Measurements from ENCODE around the gene U2AF2.
"Not testable (repeated sequence)": the region's sequence is repeated elsewhere in the genome, so short reads cannot be mapped to it uniquely, and the experiment has no call there.

Gene U2AF2

DNA sequence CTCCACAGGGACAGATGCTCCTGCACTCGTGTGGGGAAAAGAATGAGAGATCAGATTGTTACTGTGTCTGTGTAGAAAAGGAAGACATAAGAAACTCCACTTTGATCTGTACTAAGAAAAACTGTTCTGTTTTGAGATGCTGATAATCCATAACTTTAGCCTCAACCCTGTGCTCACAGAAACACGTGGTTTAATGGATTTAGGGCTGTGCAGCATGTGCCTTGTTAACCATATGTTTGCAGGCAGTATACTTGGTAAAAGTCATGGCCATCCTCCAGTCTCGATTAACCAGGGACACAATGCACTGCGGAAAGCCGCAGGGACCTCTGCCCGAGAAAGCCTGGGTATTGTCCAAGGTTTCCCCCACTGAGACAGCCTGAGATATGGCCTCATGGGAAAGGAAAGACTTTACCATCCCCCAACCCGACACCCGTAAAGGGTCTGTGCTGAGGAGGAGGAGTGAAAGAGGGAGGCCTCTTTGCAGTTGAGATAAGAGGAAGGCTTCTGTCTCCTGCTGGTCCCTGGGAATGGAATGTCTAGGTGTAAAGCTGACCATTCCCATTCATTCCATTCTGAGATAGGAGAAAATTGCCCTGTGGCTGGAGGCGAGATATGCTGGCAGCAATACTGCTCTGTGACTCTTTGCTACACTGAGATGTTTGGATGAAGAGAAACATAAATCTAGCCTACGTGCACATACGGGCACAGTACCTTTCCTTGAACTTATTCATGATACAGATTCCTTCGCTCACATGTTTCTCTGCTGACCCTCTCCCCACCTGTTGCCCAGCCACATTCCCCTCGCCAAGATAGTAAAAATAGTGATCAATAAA lies 63.3 kb downstream of the U2AF2 start:
- not testable (repeated sequence) for H3K4me1 Mint-ChIP-seq; H3K27ac Mint-ChIP-seq (ENCODE audit: low read depth); ATAC-seq (replicated peaks; ENCODE audit: extremely low read depth, poor library complexity, severe bottlenecking); DNase-seq (ENCODE audit: low spot score in 2 of 2); H3K36me3 Mint-ChIP-seq (ENCODE audit: insufficient read depth); H3K4me3 Mint-ChIP-seq
- Mint-ChIP-seq H3K27me3 (peaks cover 68% of the 10 kb centered on the region), H3K9me3 (peaks cover 12% of the 10 kb centered on the region)

DNA sequence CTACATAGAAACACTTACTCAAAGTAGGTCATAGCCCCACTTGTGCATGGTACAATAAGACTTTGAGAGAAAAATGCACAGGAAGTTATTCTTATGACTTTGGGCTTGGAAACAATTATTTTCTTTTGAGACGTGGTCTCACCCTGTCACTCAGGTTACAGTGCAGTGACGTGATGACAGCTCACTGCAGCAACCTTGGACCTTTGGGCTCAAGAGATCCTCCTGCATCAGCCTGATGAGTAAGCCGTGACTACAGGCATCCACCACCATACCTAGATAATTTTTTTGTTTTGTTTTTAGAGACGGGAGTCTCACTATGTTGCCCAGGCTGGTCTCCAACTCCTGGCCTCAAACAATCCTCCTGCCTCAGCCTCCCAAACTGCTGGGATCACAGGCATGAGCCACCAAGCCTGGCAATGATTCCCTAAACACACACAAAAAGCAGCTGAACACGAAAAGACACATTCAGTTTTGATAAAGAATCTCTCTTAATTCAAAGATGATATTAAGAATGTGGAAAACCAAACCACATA lies 65.4 kb downstream of the U2AF2 start:
- H3K27ac Mint-ChIP-seq (ENCODE audit: low read depth): no peak overlapping the region
- peaks cover 12% of the 10 kb centered on the region for H3K9me3 Mint-ChIP-seq
- peaks cover 1% of the 10 kb centered on the region for H3K36me3 Mint-ChIP-seq (ENCODE audit: insufficient read depth)

GRCh38 chr19:55720801-55721200 lies 66.0 kb downstream of the U2AF2 start:
- no peak for ATAC-seq (replicated peaks; ENCODE audit: extremely low read depth, poor library complexity, severe bottlenecking)
- H3K27ac Mint-ChIP-seq (ENCODE audit: low read depth): no peak overlapping the region
- no peak overlapping the region for H3K4me3 Mint-ChIP-seq
- H3K9me3 Mint-ChIP-seq: peaks cover 12% of the 10 kb centered on the region
- H3K36me3 Mint-ChIP-seq (ENCODE audit: insufficient read depth): peaks cover 1% of the 10 kb centered on the region
- DNase-seq (ENCODE audit: low spot score in 2 of 2): no peak
- no peaks in the 10 kb centered on the region for H3K4me1 Mint-ChIP-seq
- H3K27me3 Mint-ChIP-seq: peaks cover 89% of the 10 kb centered on the region

More for the DNA sequence above, 65.4 kb downstream of the U2AF2 start:
- no peak for DNase-seq (ENCODE audit: low spot score in 2 of 2)
- ATAC-seq (replicated peaks; ENCODE audit: extremely low read depth, poor library complexity, severe bottlenecking): no peak
- Mint-ChIP-seq H3K27me3 (peaks cover 84% of the 10 kb centered on the region), H3K4me1 (no peaks in the 10 kb centered on the region), H3K4me3 (no peak overlapping the region)

DNA sequence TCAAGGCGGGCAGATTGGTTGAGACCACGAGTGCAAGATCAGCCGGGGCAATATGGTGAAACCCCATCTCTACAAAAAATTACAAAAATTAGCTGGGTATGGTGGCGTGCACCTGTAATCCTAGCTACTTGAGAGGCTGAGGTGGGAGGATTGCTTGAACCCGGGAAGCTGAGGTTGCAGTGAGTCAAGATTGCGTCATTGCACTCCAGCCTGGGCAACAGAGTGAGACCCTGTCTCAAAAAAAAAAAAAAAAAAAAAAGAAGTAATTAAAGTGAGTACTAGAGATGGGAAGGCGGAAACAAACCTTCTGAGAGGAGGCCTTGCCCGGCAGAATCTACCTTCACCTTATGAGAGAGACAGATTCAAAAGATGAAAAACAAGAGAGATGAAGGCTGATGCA lies 68.7 kb downstream of the U2AF2 start:
- no peak for DNase-seq (ENCODE audit: low spot score in 2 of 2)
- H3K4me1 Mint-ChIP-seq: no peaks in the 10 kb centered on the region
- no peak overlapping the region for H3K4me3 Mint-ChIP-seq
- H3K27ac Mint-ChIP-seq (ENCODE audit: low read depth): no peak overlapping the region
- H3K9me3 Mint-ChIP-seq: peaks cover 12% of the 10 kb centered on the region
- peaks cover 67% of the 10 kb centered on the region for H3K27me3 Mint-ChIP-seq
- peaks cover 1% of the 10 kb centered on the region for H3K36me3 Mint-ChIP-seq (ENCODE audit: insufficient read depth)
- ATAC-seq (replicated peaks; ENCODE audit: extremely low read depth, poor library complexity, severe bottlenecking): no peak

All from central memory CD8-positive, alpha-beta T cell (primary cell).